OCI-LY7 (cell line): ENCODE data around the gene HMCN1. TPM values are rescaled to one million over a fixed set of nuclear protein-coding genes. Genes with fewer than 3 reads are reported as not detected.
"Not testable (repeated sequence)": the region's sequence is repeated elsewhere in the genome, so short reads cannot be mapped to it uniquely, and the experiment has no call there.

Experiments
- BruUV-seq: library from RNA; stranded (reverse); fragments of 400-500 nt; replicated peaks from 2 replicates; lab custom pipeline; 2021; lab: Mats Ljungman, UMichigan
- CTCF ChIA-PET: fragments of 300-600 bp; sonication (Branson Sonifier 250); formaldehyde crosslinking; loops from one replicate; lab custom pipeline; 2022; ENCODE audit warnings: antibody characterized with exemption; ENCODE audit not compliant: unreplicated experiment; lab: Charles Lee
- POLR2A ChIA-PET: fragments of 300-600 bp; sonication (Branson Sonifier 250); formaldehyde crosslinking; loops from one replicate; lab custom pipeline; 2022; ENCODE audit warnings: antibody characterized with exemption; lab: Charles Lee
- DNase-seq: peaks from one replicate; pipeline ENCODE4 v3.0.0-alpha.2; 2015; ENCODE audit warnings: low spot score
- H2AFZ ChIP-seq: fragments of 200-600 bp; sonication (generic), shearing (Covaris generic); 2 replicates; pipeline ENCODE4 v1.6.1; 2014; ENCODE audit warnings: mild to moderate bottlenecking, antibody characterized with exemption, low read length, moderate library complexity
- H3K27ac ChIP-seq: fragments of 200-600 bp; sonication (generic); 2 replicates; pipeline ENCODE4 v1.5.1; 2014; ENCODE audit warnings: mixed run types, low read depth, mild to moderate bottlenecking, moderate library complexity, low read length, inconsistent platforms; ENCODE audit not compliant: poor library complexity, severe bottlenecking
- H3K36me3 ChIP-seq: fragments of 200-600 bp; sonication (generic); 2 replicates; pipeline ENCODE4 v1.6.1; 2014; ENCODE audit warnings: mild to moderate bottlenecking, antibody characterized with exemption, low read length, moderate library complexity, mixed read lengths; ENCODE audit not compliant: insufficient read depth
- H3K4me1 ChIP-seq: fragments of 200-600 bp; sonication (generic); 2 replicates; pipeline ENCODE4 v1.5.1; 2014; ENCODE audit warnings: mild to moderate bottlenecking, low read length; ENCODE audit not compliant: insufficient read depth, poor library complexity, severe bottlenecking
- H3K4me2 ChIP-seq: fragments of 200-600 bp; sonication (generic); 2 replicates; pipeline ENCODE4 v1.6.1; 2014; ENCODE audit warnings: mild to moderate bottlenecking, low read length
- H3K4me3 ChIP-seq: fragments of 200-600 bp; sonication (generic); 2 replicates; pipeline ENCODE4 v1.5.1; 2014; ENCODE audit warnings: mild to moderate bottlenecking, low read depth, low read length; ENCODE audit not compliant: poor library complexity, severe bottlenecking
- H3K79me2 ChIP-seq: fragments of 200-600 bp; sonication (generic); 2 replicates; pipeline ENCODE4 v1.6.1; 2016; ENCODE audit warnings: low read depth, mild to moderate bottlenecking, low read length, moderate library complexity, mixed read lengths; ENCODE audit not compliant: insufficient read depth
- H3K9me2 ChIP-seq: fragments of 200-600 bp; sonication (generic); 2 replicates; pipeline ENCODE4 v1.6.1; 2016; ENCODE audit warnings: mild to moderate bottlenecking, low read length, mixed read lengths; ENCODE audit not compliant: insufficient read depth
- H3K9me3 ChIP-seq: fragments of 200-600 bp; sonication (generic); 2 replicates; pipeline ENCODE4 v1.6.1; 2014; ENCODE audit warnings: mild to moderate bottlenecking, mixed run types, low read length, mixed read lengths
- H4K20me1 ChIP-seq: fragments of 200-600 bp; sonication (generic); 2 replicates; pipeline ENCODE4 v1.6.1; 2014; ENCODE audit warnings: mild to moderate bottlenecking, antibody characterized with exemption, low read length, moderate library complexity, mixed read lengths; ENCODE audit not compliant: insufficient read depth
- EZH2phosphoT487 ChIP-seq: fragments of 200-600 bp; sonication (generic); IDR thresholded peaks from 2 replicates; pipeline ENCODE4 v1.6.1; 2018; ENCODE audit warnings: low read depth, borderline replicate concordance, mild to moderate bottlenecking, mixed run types, antibody characterized with exemption, low read length, moderate library complexity, mixed read lengths
- intact Hi-C: fragments of 100-400 bp; cut with micrococcal nuclease; formaldehyde crosslinking; loops from one replicate; pipeline ENCODE4 v1.10.0; 2022; ENCODE audit not compliant: unreplicated experiment
- total RNA-seq, 2 experiments: library from RNA; depleted of rRNA in 1 of 2; stranded (reverse); fragments of >200 nt in 1 of 2; shearing (Covaris generic) in 1 of 2; gene quantifications; 2 replicates each; pipeline ENCODE4 v1.2.3, GENCODE V29; 2014 to 2022
- TF ChIP-seq, protein P1 (sequence below): fragments of 200-600 bp; sonication (generic); conservative IDR thresholded peaks from 2 replicates; pipeline ENCODE4 v1.5.1; 2014; ENCODE audit warnings: mild to moderate bottlenecking, antibody characterized with exemption, low read length, moderate library complexity, mixed read lengths

Gene HMCN1
- total RNA-seq, 2 experiments from 2014 or later = 0.02 TPM; not detected in 1

DNA sequence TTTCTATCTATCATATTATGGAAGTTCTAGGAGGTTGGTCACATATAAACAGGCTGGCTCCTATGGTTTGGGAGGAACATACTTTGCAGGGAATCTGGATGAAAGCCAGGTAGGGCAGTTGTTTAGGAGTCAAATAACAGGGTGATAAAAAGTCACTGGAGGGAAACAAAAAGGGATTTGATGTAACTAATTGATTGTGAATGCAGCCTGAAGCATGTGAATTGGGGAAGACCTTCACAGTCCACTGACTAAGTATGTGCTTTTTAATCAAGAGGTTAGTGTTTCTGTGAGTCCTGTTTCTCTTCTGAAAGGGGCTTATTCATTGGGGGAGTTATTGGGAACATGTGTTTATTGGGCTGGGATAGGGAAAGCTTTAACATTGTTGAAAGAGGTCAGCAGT, 41.3 kb downstream of the HMCN1 start:
- no TSS peak for BruUV-seq
- Histone ChIP-seq H3K4me2 (no peak overlapping the region), H3K9me3 (no peaks in the 10 kb centered on the region), H3K27ac (no peak overlapping the region), H3K79me2 (no peaks in the 10 kb centered on the region), H3K9me2 (no peaks in the 10 kb centered on the region), H3K4me1 (no peaks in the 10 kb centered on the region), H4K20me1 (no peaks in the 10 kb centered on the region), H2AFZ (no peak overlapping the region), H3K36me3 (no peaks in the 10 kb centered on the region), H3K4me3 (no peak overlapping the region)
- POLR2A ChIA-PET = interaction anchor here (0.7 to 0.8 kb wide), 2 partner anchors 15 to 203 kb away, joined by 3 read pairs; no protein-coding TSS in a partner anchor
- intact Hi-C loops = no loop called here
- CTCF ChIA-PET = no interaction called here
- DNase-seq = no peak
- TF ChIP-seq EZH2phosphoT487 = no peak
- TF ChIP-seq, protein P1, sequence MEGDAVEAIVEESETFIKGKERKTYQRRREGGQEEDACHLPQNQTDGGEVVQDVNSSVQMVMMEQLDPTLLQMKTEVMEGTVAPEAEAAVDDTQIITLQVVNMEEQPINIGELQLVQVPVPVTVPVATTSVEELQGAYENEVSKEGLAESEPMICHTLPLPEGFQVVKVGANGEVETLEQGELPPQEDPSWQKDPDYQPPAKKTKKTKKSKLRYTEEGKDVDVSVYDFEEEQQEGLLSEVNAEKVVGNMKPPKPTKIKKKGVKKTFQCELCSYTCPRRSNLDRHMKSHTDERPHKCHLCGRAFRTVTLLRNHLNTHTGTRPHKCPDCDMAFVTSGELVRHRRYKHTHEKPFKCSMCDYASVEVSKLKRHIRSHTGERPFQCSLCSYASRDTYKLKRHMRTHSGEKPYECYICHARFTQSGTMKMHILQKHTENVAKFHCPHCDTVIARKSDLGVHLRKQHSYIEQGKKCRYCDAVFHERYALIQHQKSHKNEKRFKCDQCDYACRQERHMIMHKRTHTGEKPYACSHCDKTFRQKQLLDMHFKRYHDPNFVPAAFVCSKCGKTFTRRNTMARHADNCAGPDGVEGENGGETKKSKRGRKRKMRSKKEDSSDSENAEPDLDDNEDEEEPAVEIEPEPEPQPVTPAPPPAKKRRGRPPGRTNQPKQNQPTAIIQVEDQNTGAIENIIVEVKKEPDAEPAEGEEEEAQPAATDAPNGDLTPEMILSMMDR = no peak

DNA sequence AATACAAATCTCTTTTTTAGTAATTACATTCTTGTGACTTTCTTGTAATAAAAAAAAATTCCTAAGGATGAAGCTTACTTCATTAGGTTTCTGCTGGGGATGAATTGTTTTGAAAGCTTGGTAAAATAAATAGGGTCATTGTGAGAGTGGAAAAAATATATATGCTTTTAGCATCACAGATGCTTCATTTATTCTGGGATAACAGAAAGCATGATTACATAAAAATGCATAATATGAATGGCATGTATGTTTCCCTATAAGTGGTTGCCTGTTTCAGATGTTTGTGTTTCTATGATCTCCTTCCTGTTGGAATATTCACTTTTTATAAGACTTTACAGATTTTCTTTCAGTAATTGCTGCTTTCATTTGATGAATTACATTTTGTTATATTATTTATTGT, 42.3 kb downstream of the HMCN1 start:
- no peak overlapping the region for H3K4me2 ChIP-seq
- no peaks in the 10 kb centered on the region for H4K20me1 ChIP-seq
- no peaks in the 10 kb centered on the region for H3K36me3 ChIP-seq
- intact Hi-C loops = no loop called here
- H3K4me1 ChIP-seq = no peaks in the 10 kb centered on the region
- TF ChIP-seq EZH2phosphoT487 = no peak
- TF ChIP-seq, protein P1 = no peak
- no peaks in the 10 kb centered on the region for H3K9me2 ChIP-seq
- H3K4me3 ChIP-seq = no peak overlapping the region
- no TSS peak for BruUV-seq
- POLR2A ChIA-PET = interaction anchor here (0.5 to 0.8 kb wide), 3 partner anchors 27 to 355 kb away, joined by 3 to 5 read pairs (median 4); no protein-coding TSS in a partner anchor
- H2AFZ ChIP-seq = no peak overlapping the region
- H3K27ac ChIP-seq = no peak overlapping the region
- CTCF ChIA-PET = no interaction called here
- DNase-seq = no peak
- H3K9me3 ChIP-seq = no peaks in the 10 kb centered on the region
- H3K79me2 ChIP-seq = no peaks in the 10 kb centered on the region

DNA sequence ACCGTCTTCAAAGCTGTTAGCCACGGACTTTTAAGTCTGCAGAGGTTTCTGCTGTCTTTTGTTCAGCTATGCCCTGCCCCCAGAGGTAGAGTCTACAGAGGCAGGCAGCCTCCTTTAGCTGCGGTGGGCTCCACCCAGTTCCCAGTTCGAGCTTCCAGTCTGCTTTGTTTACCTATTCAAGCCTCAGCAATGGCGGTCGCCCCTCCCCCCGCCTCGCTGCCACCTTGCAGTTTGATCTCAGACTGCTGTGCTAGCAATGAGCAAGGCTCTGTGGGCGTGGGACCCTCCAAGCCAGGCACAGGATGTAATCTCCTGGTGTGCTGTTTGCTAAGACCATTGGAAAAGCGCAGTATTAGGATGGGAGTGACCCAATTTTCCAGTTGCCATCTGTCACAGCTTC, 49.7 kb downstream of the HMCN1 start:
- H3K9me3 ChIP-seq, CTCF ChIA-PET, H3K27ac ChIP-seq, H3K9me2 ChIP-seq, H3K36me3 ChIP-seq, H3K4me3 ChIP-seq, POLR2A ChIA-PET, H3K4me1 ChIP-seq, DNase-seq, H3K4me2 ChIP-seq, BruUV-seq, intact Hi-C loops, H3K79me2 ChIP-seq, H4K20me1 ChIP-seq, H2AFZ ChIP-seq: not testable (repeated sequence)
